ENCODE data around the gene CPT1B.

GRCh38 chr22:50550395-50550794 lies 27.8 kb downstream of the CPT1B start:
- TF ChIP-seq CTCF (conservative IDR thresholded peaks at IDR 0.05 in 1 of 2, IDR thresholded peaks at IDR 0.05 in 1 of 2; ENCODE audit: extremely low read depth in 1 of 2, insufficient read depth in 1 of 2, low read depth in 1 of 2, low read length in 2 of 2) (no peak), EZH2 (IDR thresholded peaks at IDR 0.05; ENCODE audit: borderline replicate concordance, low read length) (no peak)
